Kidney (tissue), 14 donors: ENCODE results near the gene RFLNA. TPM values are rescaled to one million over a fixed set of nuclear protein-coding genes. Genes with fewer than 3 reads are reported as not detected.

ENCODE experiments used
- DNase-seq, 5 donors: peaks; one replicate each; pipeline ENCODE4 v3.0.0-alpha.2; 2013 to 2020
- FAIRE-seq: peaks from 2 replicates; lab custom pipeline; 2012; peaks lifted over from hg19 to GRCh38; lab: Jason Lieb, UNC
- H3K27ac ChIP-seq, 2 donors: one replicate each; pipeline ENCODE4 v1.7.0; 2013; ENCODE audit warnings: low read depth in 2 of 2, low read length in 2 of 2, inconsistent platforms in 1 of 2
- H3K27me3 ChIP-seq: one replicate; pipeline ENCODE4 v1.7.1; 2013; ENCODE audit warnings: low read length, inconsistent platforms; ENCODE audit not compliant: control insufficient read depth, insufficient read depth
- H3K36me3 ChIP-seq, 3 donors: one replicate each; pipeline versions ENCODE4 v1.7.0 to v1.7.1; 2013; ENCODE audit warnings: low read length in 3 of 3, control low read depth in 1 of 3, inconsistent platforms in 1 of 3; ENCODE audit not compliant: insufficient read depth in 3 of 3, control insufficient read depth in 2 of 3
- H3K4me1 ChIP-seq, 3 donors: one replicate each; pipeline versions ENCODE4 v1.7.0 to v1.7.1; 2013; ENCODE audit warnings: low read length in 3 of 3, inconsistent platforms in 1 of 3, low read depth in 1 of 3; ENCODE audit not compliant: control insufficient read depth in 2 of 3, insufficient read depth in 2 of 3
- H3K4me3 ChIP-seq, 3 donors: one replicate each; pipeline versions ENCODE4 v1.7.0 to v1.8.1; 2013; ENCODE audit warnings: low read length in 3 of 3, control low read depth in 1 of 3, inconsistent platforms in 1 of 3
- H3K9ac ChIP-seq, 3 donors: one replicate each; pipeline versions ENCODE4 v1.7.0 to v1.7.1; 2013; ENCODE audit warnings: low read length in 3 of 3, control low read depth in 1 of 3, inconsistent platforms in 1 of 3
- H3K9me3 ChIP-seq, 3 donors: one replicate each; pipeline versions ENCODE4 v1.7.0 to v1.7.1; 2013; ENCODE audit warnings: low read length in 3 of 3, control low read depth in 1 of 3, inconsistent platforms in 1 of 3; ENCODE audit not compliant: control insufficient read depth in 2 of 3, insufficient read depth in 1 of 3
- intact Hi-C: fragments of 100-400 bp; cut with DNase I; formaldehyde crosslinking; loops from one replicate; pipeline ENCODE4 v1.11.1; 2022
- polyA plus RNA-seq: library from polyadenylated mRNA; stranded (reverse); fragments of 350-450 nt; fragmentation: Illumina TruSeq; extraction: RNeasy Lipid Tissue Mini Kit (QIAGEN cat#74804); gene quantifications from one replicate; pipeline ENCODE4 v1.2.3, GENCODE V29; 2014; ENCODE audit warnings: low read depth, low replicate concordance; ENCODE audit not compliant: insufficient read depth
- total RNA-seq: library from RNA; stranded (reverse); fragmentation: NEBNext Ultra II Directional; extraction: Animal tissue kit (Norgen Biotek cat#: 25700); gene quantifications from one replicate; pipeline ENCODE4 v1.2.1, GENCODE V29; 2021
- TF ChIP-seq, protein P1 (sequence below): IDR thresholded peaks from 3 replicates; pipeline ENCODE4 v1.5.1; 2012; ENCODE audit warnings: mild to moderate bottlenecking, moderate library complexity, borderline replicate concordance; ENCODE audit not compliant: insufficient read depth; ENCODE audit errors: extremely low read depth
- donor health status: control.
- donor health status: control.
- donor health status: control.
- donor health status: control.
- donor health status: control.
- donor health status: DM: yes; HTN: yes; CAD: no.
- donor health status: Normal renal cell carcinoma (clear cell type).

The RFLNA gene
- total and polyA plus RNA-seq, 2 donors from 2014 or later: 0.76 to 0.82 TPM

DNA sequence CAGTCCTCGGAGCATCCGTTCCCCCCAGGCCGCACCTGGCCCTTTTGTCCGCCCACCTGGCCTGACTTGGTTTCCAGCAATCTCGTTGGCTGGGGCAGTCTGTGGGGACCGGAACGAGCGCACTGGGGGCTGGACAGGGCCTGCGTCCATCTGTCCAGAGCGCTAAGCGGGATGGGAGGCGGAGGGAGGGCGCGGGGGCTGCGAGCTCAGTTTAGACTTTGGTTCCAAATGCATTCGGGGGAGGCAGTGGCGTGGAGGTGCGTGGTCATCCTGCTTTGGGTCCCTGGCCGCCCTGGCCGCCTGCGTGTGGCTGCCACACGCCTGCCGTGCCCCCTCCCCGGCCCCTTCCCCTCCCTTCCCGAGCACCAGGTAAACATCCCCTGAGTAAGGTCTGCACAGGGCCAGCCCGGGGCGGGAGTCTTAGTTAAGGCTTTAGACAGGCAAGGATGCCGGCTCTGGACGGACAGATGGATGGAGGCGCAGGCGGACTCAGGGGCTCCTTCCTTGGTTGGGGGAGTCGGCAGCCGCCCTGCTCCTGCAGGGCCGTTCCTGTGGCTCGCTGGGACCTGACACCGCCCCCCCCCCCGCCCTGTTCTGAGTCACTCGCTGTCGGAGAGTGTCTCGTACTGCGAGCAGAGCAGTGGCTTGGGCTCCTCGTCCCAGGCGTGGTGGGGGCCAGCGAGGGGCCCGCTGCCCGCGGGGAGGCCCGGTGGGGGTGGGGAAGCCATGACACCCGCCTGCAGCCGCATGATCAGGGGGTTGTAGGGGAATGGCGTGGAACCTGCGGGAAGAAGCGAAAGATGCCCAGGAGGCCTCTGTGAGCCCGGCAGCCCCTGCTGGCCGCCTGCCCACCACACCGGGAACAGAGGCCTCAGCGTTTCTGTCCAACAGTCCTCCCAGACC lies 30.2 kb downstream of the RFLNA start:
- H3K4me3 ChIP-seq: no peak overlapping the region
- FAIRE-seq (no peak), DNase-seq (no peak)
- intact Hi-C loops: loop anchor here (5.0 kb wide), 1 partner anchor 273 kb away; no protein-coding TSS in a partner anchor
- peaks cover 7 to 13% (median 9%) of the 10 kb centered on the region in 3 donors for H3K9me3 ChIP-seq
- H3K27ac ChIP-seq: no peak overlapping the region
- H3K36me3 ChIP-seq: peaks cover 13 to 25% (median 14%) of the 10 kb centered on the region in 3 donors
- no peaks in the 10 kb centered on the region for H3K27me3 ChIP-seq
- H3K9ac ChIP-seq: no peak overlapping the region
- TF ChIP-seq, protein P1, sequence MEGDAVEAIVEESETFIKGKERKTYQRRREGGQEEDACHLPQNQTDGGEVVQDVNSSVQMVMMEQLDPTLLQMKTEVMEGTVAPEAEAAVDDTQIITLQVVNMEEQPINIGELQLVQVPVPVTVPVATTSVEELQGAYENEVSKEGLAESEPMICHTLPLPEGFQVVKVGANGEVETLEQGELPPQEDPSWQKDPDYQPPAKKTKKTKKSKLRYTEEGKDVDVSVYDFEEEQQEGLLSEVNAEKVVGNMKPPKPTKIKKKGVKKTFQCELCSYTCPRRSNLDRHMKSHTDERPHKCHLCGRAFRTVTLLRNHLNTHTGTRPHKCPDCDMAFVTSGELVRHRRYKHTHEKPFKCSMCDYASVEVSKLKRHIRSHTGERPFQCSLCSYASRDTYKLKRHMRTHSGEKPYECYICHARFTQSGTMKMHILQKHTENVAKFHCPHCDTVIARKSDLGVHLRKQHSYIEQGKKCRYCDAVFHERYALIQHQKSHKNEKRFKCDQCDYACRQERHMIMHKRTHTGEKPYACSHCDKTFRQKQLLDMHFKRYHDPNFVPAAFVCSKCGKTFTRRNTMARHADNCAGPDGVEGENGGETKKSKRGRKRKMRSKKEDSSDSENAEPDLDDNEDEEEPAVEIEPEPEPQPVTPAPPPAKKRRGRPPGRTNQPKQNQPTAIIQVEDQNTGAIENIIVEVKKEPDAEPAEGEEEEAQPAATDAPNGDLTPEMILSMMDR: no peak
- H3K4me1 ChIP-seq: peaks cover 0 to 4% (median 0%) of the 10 kb centered on the region in 3 donors

DNA sequence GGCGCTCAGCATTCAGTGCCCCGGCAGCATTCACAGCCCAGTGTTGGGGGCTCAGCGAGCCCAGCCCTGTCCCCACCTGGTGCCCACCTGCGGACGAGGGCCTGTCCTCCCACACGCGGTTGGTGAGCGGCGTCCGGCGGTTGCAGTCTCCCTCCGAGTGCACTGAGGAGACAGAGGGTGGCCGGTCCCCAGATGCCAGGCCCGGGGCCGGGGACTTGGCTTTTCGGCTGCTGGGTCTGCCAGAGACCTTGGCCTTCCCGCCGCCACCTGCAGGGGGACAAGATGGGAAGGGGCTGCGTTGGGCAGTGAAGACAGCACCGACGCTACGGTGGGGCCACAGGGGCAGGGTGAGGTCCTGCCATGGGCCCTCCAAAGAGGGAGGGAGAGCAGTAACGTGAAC lies 31.2 kb downstream of the RFLNA start:
- DNase-seq (no peak), FAIRE-seq (no peak)
- Histone ChIP-seq H3K27ac (no peak overlapping the region), H3K9ac (no peak overlapping the region), H3K4me3 (no peak overlapping the region), H3K9me3 (peaks cover 7 to 13% (median 9%) of the 10 kb centered on the region in 3 donors), H3K4me1 (peaks cover 0 to 4% (median 0%) of the 10 kb centered on the region in 3 donors), H3K27me3 (no peaks in the 10 kb centered on the region), H3K36me3 (peaks cover 13 to 34% (median 20%) of the 10 kb centered on the region in 3 donors)
- TF ChIP-seq, protein P1: no peak
- intact Hi-C loops: loop anchor here (5.0 kb wide), 1 partner anchor 274 kb away; no protein-coding TSS in a partner anchor

DNA sequence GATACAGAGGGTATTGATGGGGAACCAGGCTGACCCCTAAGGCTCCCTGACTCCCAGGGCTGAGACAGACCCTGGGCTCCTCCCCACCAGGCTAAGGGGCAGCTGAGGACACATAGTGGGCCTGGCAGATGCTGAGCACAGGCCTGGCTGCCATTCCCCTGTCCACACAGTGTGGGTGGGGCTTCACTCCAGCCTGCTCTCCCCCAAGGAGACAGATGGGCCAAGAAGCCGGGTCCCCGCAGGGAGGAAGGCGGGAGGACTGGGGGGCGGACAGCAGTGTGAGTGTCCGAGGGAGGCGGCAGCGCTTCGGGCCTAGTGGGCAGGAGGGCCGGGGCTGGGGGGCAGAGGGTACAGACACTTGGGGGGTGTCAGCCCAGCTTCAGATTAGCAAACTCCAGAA lies 32.0 kb downstream of the RFLNA start:
- Histone ChIP-seq H3K9ac (no peak overlapping the region), H3K27ac (peak overlapping the region in 1 of 2 donors; percentile 2), H3K36me3 (peaks cover 13 to 41% (median 20%) of the 10 kb centered on the region in 3 donors), H3K27me3 (no peaks in the 10 kb centered on the region), H3K4me3 (no peak overlapping the region), H3K4me1 (peaks cover 0 to 4% (median 0%) of the 10 kb centered on the region in 3 donors), H3K9me3 (peaks cover 7 to 13% (median 9%) of the 10 kb centered on the region in 3 donors)
- TF ChIP-seq, protein P1: no peak
- no peak for FAIRE-seq
- intact Hi-C loops: loop anchor here (5.0 kb wide), 1 partner anchor 275 kb away; no protein-coding TSS in a partner anchor
- DNase-seq: no peak
